Measurements from ENCODE around the gene CLEC2D. TPM values are rescaled to one million over a fixed set of nuclear protein-coding genes. Genes with fewer than 3 reads are reported as not detected.
"Not testable (repeated sequence)": the region's sequence is repeated elsewhere in the genome, so short reads cannot be mapped to it uniquely, and the experiment has no call there.

CLEC2D gene
- total and polyA plus RNA-seq, 4 donors: 0.16 to 3.7 (median 3.0) TPM

GRCh38 chr12:9738905-9739304 lies 69.4 kb downstream of the CLEC2D start:
- not testable (repeated sequence) for H3K9me3 ChIP-seq (ENCODE audit: control insufficient read depth in 4 of 4, low read length in 3 of 4); H3K27ac ChIP-seq (ENCODE audit: low read depth in 1 of 2, low read length in 2 of 2); DNase-seq (ENCODE audit: low spot score); H3K36me3 ChIP-seq (ENCODE audit: control insufficient read depth in 4 of 4, insufficient read depth in 3 of 4, low read depth in 1 of 4, low read length in 3 of 4); H3K4me1 ChIP-seq (ENCODE audit: control insufficient read depth in 4 of 4, insufficient read depth in 4 of 4, low read length in 3 of 4); H3K27me3 ChIP-seq (ENCODE audit: control insufficient read depth in 4 of 4, insufficient read depth in 4 of 4, low read length in 3 of 4); H3K4me3 ChIP-seq (ENCODE audit: low read depth in 1 of 3, low read length in 3 of 3); H3K9ac ChIP-seq (ENCODE audit: low read depth in 1 of 2, low read length in 2 of 2)
- 94% methylated on average over 14 of the region's 14 CpGs for WGBS

- H3K27me3 ChIP-seq (ENCODE audit: control insufficient read depth in 4 of 4, insufficient read depth in 4 of 4, low read length in 3 of 4); H3K27ac ChIP-seq (ENCODE audit: low read depth in 1 of 2, low read length in 2 of 2); DNase-seq (ENCODE audit: low spot score); H3K9ac ChIP-seq (ENCODE audit: low read depth in 1 of 2, low read length in 2 of 2); H3K9me3 ChIP-seq (ENCODE audit: control insufficient read depth in 4 of 4, low read length in 3 of 4); H3K36me3 ChIP-seq (ENCODE audit: control insufficient read depth in 4 of 4, insufficient read depth in 3 of 4, low read depth in 1 of 4, low read length in 3 of 4); H3K4me3 ChIP-seq (ENCODE audit: low read depth in 1 of 3, low read length in 3 of 3); H3K4me1 ChIP-seq (ENCODE audit: control insufficient read depth in 4 of 4, insufficient read depth in 4 of 4, low read length in 3 of 4): not testable (repeated sequence)
- WGBS: 77% methylated on average over 54 of the region's 54 CpGs
Measured at GRCh38 chr12:9739404-9740105, 70.0 kb downstream of the CLEC2D start.

DNA sequence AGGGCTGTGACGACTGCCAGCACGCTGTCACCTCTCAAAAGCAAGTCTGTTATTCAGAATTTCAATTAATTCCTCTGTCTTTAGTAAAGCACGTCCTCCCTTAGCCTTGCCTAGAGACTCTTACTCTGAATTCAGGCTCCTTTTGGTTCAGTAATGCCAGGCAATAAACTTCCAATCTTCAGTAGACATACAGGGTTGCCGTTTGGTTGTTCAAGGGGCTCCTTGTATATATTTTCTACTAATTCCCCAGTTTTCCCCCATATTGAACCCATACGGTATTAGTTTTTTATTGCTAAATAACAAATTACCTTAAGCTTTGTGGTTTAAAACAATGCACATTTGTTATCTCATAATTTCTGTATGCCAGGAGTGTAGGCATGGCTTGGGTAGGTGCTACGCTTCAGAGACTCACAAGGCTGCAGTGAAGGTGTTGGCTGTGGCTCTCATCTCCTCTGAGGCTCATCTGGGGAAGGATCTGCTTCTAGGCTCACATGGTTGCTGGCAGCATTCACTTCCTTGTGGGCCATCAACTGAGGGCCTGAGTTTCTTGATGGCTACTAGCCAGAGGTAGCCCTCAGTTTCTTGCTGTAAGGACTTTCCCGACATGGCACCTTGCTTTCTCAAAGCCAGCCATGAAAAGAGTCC lies 70.7 kb downstream of the CLEC2D start:
- no peak overlapping the region for H3K27ac ChIP-seq (ENCODE audit: low read depth in 1 of 2, low read length in 2 of 2)
- TF ChIP-seq RXRA (IDR thresholded peaks at IDR 0.05) (no peak), GABPA (IDR thresholded peaks at IDR 0.05 in 1 of 2, conservative IDR thresholded peaks at IDR 0.05 in 1 of 2) (no peak), RAD21 (IDR thresholded peaks at IDR 0.05) (no peak), NR2F2 (IDR thresholded peaks at IDR 0.05) (no peak), EGR1 (IDR thresholded peaks at IDR 0.05; ENCODE audit: low read depth in 2 of 2) (no peak), REST (IDR thresholded peaks at IDR 0.05) (no peak), CTCF (IDR thresholded peaks at IDR 0.05; ENCODE audit: low read depth, low read length, missing input control) (no peak), FOXA1 (IDR thresholded peaks at IDR 0.05) (no peak), HNF4A (conservative IDR thresholded peaks at IDR 0.05) (no peak), TAF1 (conservative IDR thresholded peaks at IDR 0.05) (no peak)
- TF ChIP-seq, protein P1, sequence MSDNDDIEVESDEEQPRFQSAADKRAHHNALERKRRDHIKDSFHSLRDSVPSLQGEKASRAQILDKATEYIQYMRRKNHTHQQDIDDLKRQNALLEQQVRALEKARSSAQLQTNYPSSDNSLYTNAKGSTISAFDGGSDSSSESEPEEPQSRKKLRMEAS (IDR thresholded peaks at IDR 0.05): no peak
- TF ChIP-seq, protein P2, sequence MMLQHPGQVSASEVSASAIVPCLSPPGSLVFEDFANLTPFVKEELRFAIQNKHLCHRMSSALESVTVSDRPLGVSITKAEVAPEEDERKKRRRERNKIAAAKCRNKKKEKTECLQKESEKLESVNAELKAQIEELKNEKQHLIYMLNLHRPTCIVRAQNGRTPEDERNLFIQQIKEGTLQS (IDR thresholded peaks at IDR 0.05): no peak
- H3K9me3 ChIP-seq (ENCODE audit: control insufficient read depth in 4 of 4, low read length in 3 of 4): no peaks in the 10 kb centered on the region
- H3K36me3 ChIP-seq (ENCODE audit: control insufficient read depth in 4 of 4, insufficient read depth in 3 of 4, low read depth in 1 of 4, low read length in 3 of 4): no peaks in the 10 kb centered on the region
- DNase-seq (ENCODE audit: low spot score): no peak
- no peak overlapping the region for H3K9ac ChIP-seq (ENCODE audit: low read depth in 1 of 2, low read length in 2 of 2)
- H3K4me3 ChIP-seq (ENCODE audit: low read depth in 1 of 3, low read length in 3 of 3): no peak overlapping the region
- H3K4me1 ChIP-seq (ENCODE audit: control insufficient read depth in 4 of 4, insufficient read depth in 4 of 4, low read length in 3 of 4): peaks cover 0 to 1% (median 0%) of the 10 kb centered on the region in 4 donors
- 86% methylated on average over 7 of the region's 7 CpGs for WGBS
- no peaks in the 10 kb centered on the region for H3K27me3 ChIP-seq (ENCODE audit: control insufficient read depth in 4 of 4, insufficient read depth in 4 of 4, low read length in 3 of 4)

Measured in liver (tissue), 9 donors.